HG03460 (cell line): ENCODE results near the gene TMEM31.
"Not testable (repeated sequence)": the region's sequence is repeated elsewhere in the genome, so short reads cannot be mapped to it uniquely, and the experiment has no call there.

Experiments
- ATAC-seq: cut with Tn5 transposase; IDR thresholded peaks from one replicate; pipeline ENCODE4 v1.9.1; 2021; ENCODE audit not compliant: unreplicated experiment

The TMEM31 gene

DNA sequence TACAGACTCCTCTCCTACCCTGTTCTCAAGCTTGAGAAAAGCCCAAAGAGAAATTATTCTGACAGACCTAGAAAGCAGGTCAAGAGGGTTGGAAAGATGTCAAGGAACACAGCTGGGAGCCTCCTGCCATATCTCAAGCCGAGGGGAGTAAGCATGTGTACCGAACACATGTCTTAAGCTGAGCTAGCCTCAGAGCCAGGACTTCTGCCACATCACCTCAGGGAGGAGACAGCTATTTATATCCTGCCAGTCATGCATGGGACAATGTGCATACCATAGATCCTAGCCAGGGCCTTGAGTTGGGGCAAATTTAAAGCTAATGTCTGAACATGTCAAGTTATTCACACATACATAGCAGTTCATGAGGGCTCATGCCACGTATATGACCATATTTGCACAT is 11.8 kb downstream of the TMEM31 start:
- ATAC-seq, result no peak

- ATAC-seq, result no peak
Measured at GRCh38 chrX:103726477-103726876, 15.8 kb downstream of the TMEM31 start.

DNA sequence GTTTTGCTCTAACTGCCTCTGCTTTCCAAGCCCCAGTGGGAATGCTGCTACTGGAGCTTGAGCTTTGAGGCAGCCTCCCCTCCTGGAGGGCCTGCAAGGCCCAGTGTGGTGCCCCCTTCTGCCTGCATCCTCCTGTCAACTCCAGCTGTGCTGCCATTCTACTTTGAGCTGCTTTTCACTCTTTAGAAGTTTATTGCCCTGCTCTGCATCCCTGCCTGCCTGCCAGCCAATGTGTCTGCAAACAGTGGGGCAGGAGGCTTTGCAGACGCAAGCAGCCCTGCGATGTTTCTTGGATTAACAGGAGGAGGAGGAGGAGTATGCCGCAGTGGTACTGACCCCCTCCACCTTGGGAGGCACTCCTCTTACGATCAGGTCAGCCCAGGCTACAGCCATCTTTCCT is 16.4 kb downstream of the TMEM31 start:
- no peak for ATAC-seq

- no peak for ATAC-seq
Measured at GRCh38 chrX:103729015-103729414, 18.3 kb downstream of the TMEM31 start.

GRCh38 chrX:103730147-103730795 is 19.6 kb downstream of the TMEM31 start:
- no peak for ATAC-seq

- ATAC-seq, result no peak
Measured at GRCh38 chrX:103730796-103731493, 20.2 kb downstream of the TMEM31 start.

GRCh38 chrX:103733017-103733416 is 22.3 kb downstream of the TMEM31 start:
- no peak for ATAC-seq

- ATAC-seq, result no peak
Measured at GRCh38 chrX:103734125-103734760, 23.5 kb downstream of the TMEM31 start.

- no peak for ATAC-seq
Measured at GRCh38 chrX:103737696-103738095, 27.0 kb downstream of the TMEM31 start.

GRCh38 chrX:103739421-103739820 is 28.7 kb downstream of the TMEM31 start:
- ATAC-seq, result no peak

- no peak for ATAC-seq
Measured at GRCh38 chrX:103741879-103742278, 31.2 kb downstream of the TMEM31 start.

- ATAC-seq, result no peak
Measured at GRCh38 chrX:103742339-103742738, 31.6 kb downstream of the TMEM31 start.

DNA sequence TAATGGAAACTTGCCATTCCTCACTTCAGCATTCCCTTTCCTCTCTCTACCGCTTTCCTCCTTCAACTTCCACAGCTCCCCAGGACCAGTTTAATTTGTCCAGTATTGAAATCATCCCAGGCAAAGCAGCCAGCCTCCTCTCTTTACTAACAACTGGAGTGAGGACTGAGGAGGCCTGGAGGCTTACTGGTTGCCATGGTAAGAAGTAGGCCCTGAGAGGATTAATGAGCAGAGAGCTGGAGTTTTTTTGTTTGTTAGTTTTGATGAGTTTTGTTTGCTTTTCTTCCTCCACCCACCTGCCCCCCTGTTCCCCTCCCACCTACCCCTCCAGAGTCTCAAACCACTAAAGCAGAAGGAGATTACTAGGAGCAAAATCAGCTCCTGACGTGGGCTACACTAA is 36.5 kb downstream of the TMEM31 start:
- ATAC-seq, result no peak

- no peak for ATAC-seq
Measured at GRCh38 chrX:103754401-103754800, 43.7 kb downstream of the TMEM31 start.

- no peak for ATAC-seq
Measured at GRCh38 chrX:103756736-103757135, 46.0 kb downstream of the TMEM31 start.

- ATAC-seq, result no peak
Measured at GRCh38 chrX:103758555-103758954, 47.8 kb downstream of the TMEM31 start.

- not testable (repeated sequence) for ATAC-seq
Measured at GRCh38 chrX:103763541-103763940, 52.8 kb downstream of the TMEM31 start.
